Measurements from ENCODE around the gene DNER.
"Not testable (repeated sequence)": the region's sequence is repeated elsewhere in the genome, so short reads cannot be mapped to it uniquely, and the experiment has no call there.

DNER gene

DNA sequence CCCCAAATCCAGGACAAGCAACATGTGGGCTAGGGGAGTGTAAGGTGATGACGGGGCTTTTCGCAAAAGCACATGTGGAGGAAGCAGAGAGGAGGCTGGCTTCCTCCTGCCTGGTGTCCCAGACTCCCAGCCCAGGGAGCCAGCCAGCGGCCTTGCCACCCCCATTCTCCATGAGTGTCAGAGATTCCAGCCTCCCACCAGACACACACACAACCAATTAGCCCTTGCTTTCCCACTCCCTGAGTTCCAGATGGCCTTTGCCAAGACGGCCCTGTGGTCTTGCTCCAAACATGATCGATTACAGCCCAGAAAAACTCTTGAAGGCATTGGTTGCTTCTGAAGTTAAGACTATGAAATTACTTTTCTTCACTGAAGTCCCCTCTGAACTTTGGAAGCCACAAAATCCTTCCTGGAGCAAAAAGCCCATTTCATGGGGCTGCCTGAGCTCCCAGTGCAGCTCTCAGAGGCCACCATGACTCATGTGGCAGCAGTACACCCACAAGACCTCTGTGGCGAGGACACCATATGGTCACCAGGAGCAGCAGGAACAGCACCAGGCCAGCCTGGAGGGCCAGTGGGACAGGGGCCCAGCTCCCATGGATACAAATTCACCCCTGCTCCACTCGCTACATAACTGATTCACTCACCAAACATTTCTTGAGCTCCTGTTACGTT, 374.1 kb downstream of the DNER start:
- DNase-seq (ENCODE audit: low read depth), result no peak
- TF ChIP-seq, protein P1, sequence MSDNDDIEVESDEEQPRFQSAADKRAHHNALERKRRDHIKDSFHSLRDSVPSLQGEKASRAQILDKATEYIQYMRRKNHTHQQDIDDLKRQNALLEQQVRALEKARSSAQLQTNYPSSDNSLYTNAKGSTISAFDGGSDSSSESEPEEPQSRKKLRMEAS (IDR thresholded peaks at IDR 0.05; ENCODE audit: low read depth, low read length), result no peak
- TF ChIP-seq, protein P2, sequence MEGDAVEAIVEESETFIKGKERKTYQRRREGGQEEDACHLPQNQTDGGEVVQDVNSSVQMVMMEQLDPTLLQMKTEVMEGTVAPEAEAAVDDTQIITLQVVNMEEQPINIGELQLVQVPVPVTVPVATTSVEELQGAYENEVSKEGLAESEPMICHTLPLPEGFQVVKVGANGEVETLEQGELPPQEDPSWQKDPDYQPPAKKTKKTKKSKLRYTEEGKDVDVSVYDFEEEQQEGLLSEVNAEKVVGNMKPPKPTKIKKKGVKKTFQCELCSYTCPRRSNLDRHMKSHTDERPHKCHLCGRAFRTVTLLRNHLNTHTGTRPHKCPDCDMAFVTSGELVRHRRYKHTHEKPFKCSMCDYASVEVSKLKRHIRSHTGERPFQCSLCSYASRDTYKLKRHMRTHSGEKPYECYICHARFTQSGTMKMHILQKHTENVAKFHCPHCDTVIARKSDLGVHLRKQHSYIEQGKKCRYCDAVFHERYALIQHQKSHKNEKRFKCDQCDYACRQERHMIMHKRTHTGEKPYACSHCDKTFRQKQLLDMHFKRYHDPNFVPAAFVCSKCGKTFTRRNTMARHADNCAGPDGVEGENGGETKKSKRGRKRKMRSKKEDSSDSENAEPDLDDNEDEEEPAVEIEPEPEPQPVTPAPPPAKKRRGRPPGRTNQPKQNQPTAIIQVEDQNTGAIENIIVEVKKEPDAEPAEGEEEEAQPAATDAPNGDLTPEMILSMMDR (IDR thresholded peaks at IDR 0.05; ENCODE audit: low read depth, low read length), result no peak
- no peak for TF ChIP-seq POLR2A (IDR thresholded peaks at IDR 0.05; ENCODE audit: extremely low read depth, insufficient read length)
- no peak for TF ChIP-seq MYC (IDR thresholded peaks at IDR 0.05; ENCODE audit: low read depth, low read length)
- H3K4me3 ChIP-seq (ENCODE audit: low read depth, low read length), result no peak overlapping the region

DNA sequence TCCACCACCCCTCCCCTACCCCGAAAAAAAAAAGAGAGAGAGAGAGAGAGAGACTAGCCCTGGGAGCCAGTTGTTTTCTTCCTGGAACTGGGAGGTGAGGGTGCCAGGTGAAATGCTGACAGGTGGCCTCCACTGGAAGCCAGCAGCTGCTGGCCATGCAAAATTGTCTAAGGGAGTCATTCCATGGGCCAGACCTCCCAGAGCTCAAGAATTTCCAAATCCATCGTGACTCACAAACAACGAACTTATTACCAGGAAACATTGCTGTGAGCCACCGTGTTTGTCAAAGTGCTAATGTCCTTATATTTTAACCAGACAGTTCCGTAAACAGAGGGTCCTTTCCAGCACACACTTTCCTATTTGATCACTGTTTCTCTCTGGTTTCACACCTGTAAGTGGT, 374.7 kb downstream of the DNER start:
- DNase-seq (ENCODE audit: low read depth), result no peak
- H3K4me3 ChIP-seq (ENCODE audit: low read depth, low read length), result no peak overlapping the region
- TF ChIP-seq POLR2A (IDR thresholded peaks at IDR 0.05; ENCODE audit: extremely low read depth, insufficient read length) (no peak), MYC (IDR thresholded peaks at IDR 0.05; ENCODE audit: low read depth, low read length) (no peak)
- TF ChIP-seq, protein P2 (IDR thresholded peaks at IDR 0.05; ENCODE audit: low read depth, low read length), result no peak
- TF ChIP-seq, protein P1 (IDR thresholded peaks at IDR 0.05; ENCODE audit: low read depth, low read length), result no peak

DNA sequence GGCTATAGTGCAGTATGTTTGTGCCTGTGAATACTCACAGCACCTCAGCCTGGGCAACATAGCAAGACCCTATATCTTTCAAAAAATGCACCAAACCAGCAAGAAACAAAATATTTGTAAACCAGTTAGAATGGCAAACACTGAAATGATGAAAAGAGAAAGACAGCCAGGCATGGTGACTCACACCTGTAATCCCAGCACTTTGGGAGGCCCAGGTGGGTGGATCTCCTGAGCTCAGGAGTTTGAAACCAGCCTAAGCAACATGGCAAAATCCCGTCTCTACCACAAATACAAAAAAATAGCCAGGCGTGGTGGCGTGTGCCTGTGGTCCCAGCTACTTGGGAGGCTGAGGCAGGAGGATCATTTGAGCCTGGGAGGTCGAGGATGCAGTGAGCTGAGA, 375.2 kb downstream of the DNER start:
- not testable (repeated sequence) for DNase-seq (ENCODE audit: low read depth); H3K4me3 ChIP-seq (ENCODE audit: low read depth, low read length)

DNA sequence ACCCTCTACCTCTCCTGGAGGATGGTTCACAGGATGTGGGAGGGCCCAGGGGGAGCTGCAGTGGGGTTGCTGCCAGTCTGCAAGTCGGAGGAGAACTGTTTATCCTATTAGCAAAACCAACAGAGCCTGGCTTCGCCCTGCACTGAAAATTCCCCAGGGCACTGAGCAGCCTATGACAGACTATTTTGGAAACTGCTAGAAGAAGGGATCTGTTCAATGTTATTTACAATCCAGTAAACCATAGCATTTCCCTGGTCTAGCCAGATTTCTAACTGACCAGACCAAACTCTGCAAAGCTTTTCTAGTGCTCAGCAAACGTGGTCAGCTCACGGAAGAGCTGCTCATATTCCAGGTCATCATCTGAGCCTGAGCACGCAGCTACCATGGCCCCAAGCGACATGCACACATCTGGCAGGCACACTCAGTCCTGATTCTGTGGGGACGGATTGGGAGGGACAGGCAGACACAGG, 378.4 kb downstream of the DNER start:
- TF ChIP-seq, protein P2 (IDR thresholded peaks at IDR 0.05; ENCODE audit: low read depth, low read length), result no peak
- TF ChIP-seq MYC (IDR thresholded peaks at IDR 0.05; ENCODE audit: low read depth, low read length), result no peak
- TF ChIP-seq, protein P1 (IDR thresholded peaks at IDR 0.05; ENCODE audit: low read depth, low read length), result no peak
- TF ChIP-seq POLR2A (IDR thresholded peaks at IDR 0.05; ENCODE audit: extremely low read depth, insufficient read length), result no peak
- no peak for DNase-seq (ENCODE audit: low read depth)
- H3K4me3 ChIP-seq (ENCODE audit: low read depth, low read length), result no peak overlapping the region

DNA sequence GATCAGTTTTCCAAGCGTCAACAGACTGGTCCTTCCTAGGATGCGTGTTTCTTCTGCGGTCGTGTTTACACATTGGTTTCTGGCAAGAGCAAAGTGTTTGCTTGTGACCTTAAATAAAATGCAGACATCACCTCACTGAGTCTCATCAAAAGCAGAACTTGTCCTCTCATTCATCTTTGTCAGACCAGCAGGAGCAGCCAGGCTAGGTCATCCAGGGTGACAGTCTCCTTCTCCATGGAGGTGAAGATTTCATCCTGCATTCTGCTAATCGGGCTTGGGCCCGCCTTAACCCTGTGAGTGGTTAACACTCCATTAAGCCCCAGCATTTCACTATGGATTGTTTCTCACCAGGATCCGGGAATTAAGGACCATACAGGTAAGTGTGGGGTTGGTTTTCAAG, 379.0 kb downstream of the DNER start:
- H3K4me3 ChIP-seq (ENCODE audit: low read depth, low read length), result no peak overlapping the region
- TF ChIP-seq, protein P1 (IDR thresholded peaks at IDR 0.05; ENCODE audit: low read depth, low read length), result no peak
- TF ChIP-seq, protein P2 (IDR thresholded peaks at IDR 0.05; ENCODE audit: low read depth, low read length), result no peak
- TF ChIP-seq POLR2A (IDR thresholded peaks at IDR 0.05; ENCODE audit: extremely low read depth, insufficient read length) (no peak), MYC (IDR thresholded peaks at IDR 0.05; ENCODE audit: low read depth, low read length) (no peak)
- DNase-seq (ENCODE audit: low read depth), result no peak

DNA sequence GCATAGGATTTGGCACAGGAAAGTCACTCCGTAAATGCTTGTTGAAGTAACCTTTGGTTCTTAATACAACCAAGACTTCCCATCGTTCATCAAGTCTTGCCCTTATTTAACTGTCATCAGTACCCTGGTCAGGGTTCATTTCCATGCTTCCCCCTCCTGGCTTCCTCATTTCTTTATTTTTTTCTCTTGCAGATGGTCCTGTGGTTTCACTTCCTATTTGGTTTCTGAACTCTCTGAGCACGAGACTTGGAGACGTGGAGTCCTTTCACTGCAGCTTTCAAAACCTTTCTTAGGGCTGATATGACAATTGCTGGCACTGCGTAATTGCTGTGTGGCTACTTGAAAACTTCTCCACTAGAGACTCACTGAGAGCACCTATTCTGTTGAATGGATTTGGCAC, 383.4 kb downstream of the DNER start:
- H3K4me3 ChIP-seq (ENCODE audit: low read depth, low read length), result no peak overlapping the region
- peak; percentile 81 for DNase-seq (ENCODE audit: low read depth)
- TF ChIP-seq, protein P1 (IDR thresholded peaks at IDR 0.05; ENCODE audit: low read depth, low read length), result peak; percentile 50; the same call in 1 of the 2 replicates
- TF ChIP-seq POLR2A (IDR thresholded peaks at IDR 0.05; ENCODE audit: extremely low read depth, insufficient read length) (no peak), MYC (IDR thresholded peaks at IDR 0.05; ENCODE audit: low read depth, low read length) (peak; percentile 35; the same call in 1 of the 2 replicates)
- TF ChIP-seq, protein P2 (IDR thresholded peaks at IDR 0.05; ENCODE audit: low read depth, low read length), result no peak

Measured in NB4 (cell line).